Testis (tissue), 3 donors: Measurements from ENCODE around the gene ITPKB. TPM values are rescaled to one million over a fixed set of nuclear protein-coding genes. Genes with fewer than 3 reads are reported as not detected.
A peak's percentile ranks its signal among the peaks of the same experiment; 100 is the strongest.

ENCODE experiments used
- DNase-seq: peaks from one replicate; pipeline ENCODE4 v3.0.0-alpha.2; 2019
- H3K27ac ChIP-seq, 2 donors: fragments of 200-600 bp; sonication (generic); one replicate each; pipeline ENCODE4 v1.5.1; 2019
- H3K27me3 ChIP-seq: fragments of 200-600 bp; sonication (generic); one replicate; pipeline ENCODE4 v1.5.1; 2019
- H3K36me3 ChIP-seq: fragments of 200-600 bp; sonication (generic); one replicate; pipeline ENCODE4 v1.5.1; 2017; ENCODE audit warnings: low read depth; ENCODE audit errors: missing control alignments
- H3K4me1 ChIP-seq: fragments of 200-600 bp; sonication (generic); one replicate; pipeline ENCODE4 v1.5.1; 2019
- H3K4me3 ChIP-seq, 2 donors: fragments of 200-600 bp; sonication (generic); one replicate each; pipeline ENCODE4 v1.5.1; 2017 to 2019
- H3K9me3 ChIP-seq: fragments of 200-600 bp; sonication (generic); one replicate; pipeline ENCODE4 v1.5.1; 2017
- POLR2A ChIP-seq: fragments of 450-650 bp; IDR thresholded peaks from one replicate; pipeline ENCODE4 v1.6.1; 2017; ENCODE audit warnings: antibody characterized with exemption, mild to moderate bottlenecking, moderate library complexity
- WGBS, 2 donors: methylation state at CpG; one replicate each; pipeline ENCODE4 v1.1.5; 2018; 5-methylcytosine and 5-hydroxymethylcytosine counted together
- intact Hi-C: fragments of 100-400 bp; cut with DNase I; formaldehyde crosslinking; loops from one replicate; pipeline ENCODE4 v1.15.1; 2023; ENCODE audit warnings: low total_unique reads
- polyA plus RNA-seq: library from polyadenylated mRNA; stranded (reverse); fragments of 350-450 nt; fragmentation: Illumina TruSeq; extraction: RNeasy Lipid Tissue Mini Kit (QIAGEN cat#74804); gene quantifications from one replicate; pipeline ENCODE4 v1.2.3, GENCODE V29; 2014; ENCODE audit warnings: low read depth, low replicate concordance; ENCODE audit not compliant: insufficient read depth
- total RNA-seq, 2 donors: library from RNA; depleted of rRNA; stranded (reverse); fragments of >200 nt; gene quantifications; one replicate each; pipeline ENCODE4 v1.2.3, GENCODE V29; 2016
- TF ChIP-seq, protein P1 (sequence below), 3 experiments: fragments of 450-650 bp in 2 of 3; fragments of 200-600 bp in 1 of 3; sonication (generic) in 1 of 3; IDR thresholded peaks; one replicate each; pipeline ENCODE4 v1.5.1; 2016 to 2019; ENCODE audit warnings: antibody characterized with exemption in 3 of 3, mild to moderate bottlenecking in 2 of 3, moderate library complexity in 1 of 3

Gene ITPKB
- total and polyA plus RNA-seq, 3 donors from 2014 or later: 11.4 to 18.0 (median 13.5) TPM

- Histone ChIP-seq H3K36me3 (no peaks in the 10 kb centered on the region), H3K9me3 (no peaks in the 10 kb centered on the region), H3K4me1 (peaks cover 45% of the 10 kb centered on the region), H3K4me3 (no peak overlapping the region), H3K27me3 (no peaks in the 10 kb centered on the region), H3K27ac (peak overlapping the region; percentile 40 to 78)
- peak; percentile 90 for DNase-seq
- WGBS, 2 donors: 31 to 34% methylated on average over 2 to 6 of the region's 6 CpGs
- TF ChIP-seq POLR2A: no peak
- TF ChIP-seq, protein P1, sequence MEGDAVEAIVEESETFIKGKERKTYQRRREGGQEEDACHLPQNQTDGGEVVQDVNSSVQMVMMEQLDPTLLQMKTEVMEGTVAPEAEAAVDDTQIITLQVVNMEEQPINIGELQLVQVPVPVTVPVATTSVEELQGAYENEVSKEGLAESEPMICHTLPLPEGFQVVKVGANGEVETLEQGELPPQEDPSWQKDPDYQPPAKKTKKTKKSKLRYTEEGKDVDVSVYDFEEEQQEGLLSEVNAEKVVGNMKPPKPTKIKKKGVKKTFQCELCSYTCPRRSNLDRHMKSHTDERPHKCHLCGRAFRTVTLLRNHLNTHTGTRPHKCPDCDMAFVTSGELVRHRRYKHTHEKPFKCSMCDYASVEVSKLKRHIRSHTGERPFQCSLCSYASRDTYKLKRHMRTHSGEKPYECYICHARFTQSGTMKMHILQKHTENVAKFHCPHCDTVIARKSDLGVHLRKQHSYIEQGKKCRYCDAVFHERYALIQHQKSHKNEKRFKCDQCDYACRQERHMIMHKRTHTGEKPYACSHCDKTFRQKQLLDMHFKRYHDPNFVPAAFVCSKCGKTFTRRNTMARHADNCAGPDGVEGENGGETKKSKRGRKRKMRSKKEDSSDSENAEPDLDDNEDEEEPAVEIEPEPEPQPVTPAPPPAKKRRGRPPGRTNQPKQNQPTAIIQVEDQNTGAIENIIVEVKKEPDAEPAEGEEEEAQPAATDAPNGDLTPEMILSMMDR (IDR thresholded peaks at IDR 0.05): peak; percentile 88 to 94 (median 88)
- intact Hi-C loops: no loop called here
These were observed 104.9 kb downstream of the ITPKB start for GRCh38 chr1:226634166-226634588.

DNA sequence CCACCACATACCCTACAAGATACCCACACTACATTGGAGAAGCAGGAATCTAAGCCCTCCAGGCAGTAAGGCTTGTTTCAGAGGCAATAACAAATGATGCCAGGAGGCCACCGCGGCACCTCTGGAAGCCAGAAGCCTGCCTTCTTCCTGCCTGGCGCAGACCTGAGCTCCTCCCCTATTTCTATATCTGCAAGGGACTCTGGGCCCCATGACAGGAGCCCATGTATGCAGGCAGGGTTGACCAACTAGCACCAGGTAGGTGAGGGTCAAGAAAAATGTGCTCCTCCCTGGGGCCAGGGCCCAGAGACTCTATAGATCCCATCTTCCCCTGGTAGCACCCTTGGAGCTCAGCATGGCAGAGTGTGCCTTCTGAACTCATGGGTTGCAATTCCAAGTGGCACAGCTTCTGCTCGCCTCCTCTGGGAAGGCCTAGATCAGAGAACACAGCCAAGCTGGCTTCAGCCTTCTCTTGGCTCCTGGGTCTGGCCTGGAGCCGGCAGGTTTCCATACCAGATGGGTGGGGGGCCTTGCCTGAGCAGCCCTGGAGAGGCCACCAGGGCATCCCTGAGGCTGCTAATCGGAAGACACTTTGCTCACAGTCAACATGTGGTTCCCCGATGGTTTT lies 105.4 kb downstream of the ITPKB start:
- Histone ChIP-seq H3K27me3 (no peaks in the 10 kb centered on the region), H3K9me3 (no peaks in the 10 kb centered on the region), H3K36me3 (no peaks in the 10 kb centered on the region), H3K27ac (peak overlapping the region; percentile 40 to 78), H3K4me3 (no peak overlapping the region), H3K4me1 (peaks cover 43% of the 10 kb centered on the region)
- intact Hi-C loops: no loop called here
- TF ChIP-seq, protein P1 (IDR thresholded peaks at IDR 0.05): no peak
- no peak for TF ChIP-seq POLR2A
- 65 to 94% methylated on average over 3 to 7 of the region's 7 CpGs for WGBS, 2 donors
- no peak for DNase-seq

DNA sequence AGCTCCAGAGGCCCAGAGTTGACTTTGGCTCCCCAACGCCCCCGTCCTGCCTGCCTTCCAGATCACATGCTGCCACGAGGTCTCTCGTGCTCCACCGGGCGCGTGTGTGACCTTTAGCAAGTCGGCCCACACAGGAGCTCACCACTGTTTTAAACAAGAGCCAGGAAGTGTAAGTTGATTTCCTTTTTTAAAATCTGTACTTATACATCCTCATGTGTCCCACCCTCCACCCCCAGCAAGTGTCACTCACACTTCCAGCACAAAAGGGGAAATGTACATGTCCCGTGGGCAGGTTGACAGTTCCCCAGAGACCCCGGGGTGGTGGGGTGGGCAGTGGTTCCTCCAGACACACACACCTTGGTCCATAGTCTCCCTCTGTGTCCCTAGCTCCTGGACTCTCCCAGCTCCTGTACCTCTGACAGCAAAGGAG lies 106.1 kb downstream of the ITPKB start:
- Histone ChIP-seq H3K27ac (peak overlapping the region; percentile 40 to 78), H3K27me3 (no peaks in the 10 kb centered on the region), H3K4me3 (no peak overlapping the region), H3K36me3 (no peaks in the 10 kb centered on the region), H3K9me3 (no peaks in the 10 kb centered on the region), H3K4me1 (peaks cover 39% of the 10 kb centered on the region)
- 60 to 79% methylated on average over 9 to 10 of the region's 10 CpGs for WGBS, 2 donors
- intact Hi-C loops: no loop called here
- DNase-seq: peak; percentile 62
- TF ChIP-seq, protein P1 (IDR thresholded peaks at IDR 0.05): no peak
- no peak for TF ChIP-seq POLR2A

GRCh38 chr1:226632169-226632879 lies 106.8 kb downstream of the ITPKB start:
- intact Hi-C loops: no loop called here
- Histone ChIP-seq H3K9me3 (no peaks in the 10 kb centered on the region), H3K4me3 (no peak overlapping the region), H3K27ac (peak overlapping the region; percentile 40 to 78), H3K4me1 (peaks cover 32% of the 10 kb centered on the region), H3K27me3 (no peaks in the 10 kb centered on the region), H3K36me3 (no peaks in the 10 kb centered on the region)
- TF ChIP-seq, protein P1 (IDR thresholded peaks at IDR 0.05): no peak
- no peak for TF ChIP-seq POLR2A
- DNase-seq: no peak
- WGBS, 2 donors: 76 to 87% methylated on average over 7 to 9 of the region's 9 CpGs
